Measurements from ENCODE around the gene IL20. TPM values are rescaled to one million over a fixed set of nuclear protein-coding genes. Genes with fewer than 3 reads are reported as not detected.

The IL20 gene
- total and polyA plus RNA-seq, 2 of the 8 experiments (the other 6 are each of a cell fraction or from before 2014, with no cell fraction given), result not detected

DNA sequence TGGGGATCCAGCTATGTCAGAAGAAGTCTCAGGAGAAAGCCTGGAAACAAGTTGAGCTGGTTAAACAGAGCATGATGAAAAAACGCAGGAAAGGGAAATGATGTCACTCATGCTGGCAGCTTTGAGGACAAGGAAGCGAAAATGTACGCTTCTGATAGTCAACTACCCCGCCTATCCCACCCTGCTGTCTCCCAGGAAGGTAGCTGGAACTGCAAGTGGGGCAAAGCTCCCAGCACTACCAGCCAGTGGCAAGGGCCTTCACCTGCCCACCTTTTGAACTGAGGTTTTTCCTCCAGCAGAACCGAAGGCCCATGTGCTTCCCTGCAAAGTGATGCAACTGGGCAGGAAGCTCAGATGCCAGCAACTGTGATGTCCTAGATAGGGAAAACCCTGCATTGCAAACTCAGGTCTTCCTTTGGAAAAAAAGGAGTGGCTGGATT lies 6.3 kb upstream of the IL20 start:
- Histone ChIP-seq H2BK20ac (ENCODE audit: low read length) (no peak overlapping the region), H3K4me1 (replicated peaks in 1 of 4; ENCODE audit: control insufficient read depth in 3 of 4, insufficient read depth in 4 of 4, low read length in 3 of 4) (no peaks in the 10 kb centered on the region), H3K27me3 (replicated peaks in 1 of 4; ENCODE audit: control insufficient read depth in 3 of 4, extremely low read depth in 1 of 4, insufficient read depth in 3 of 4, low read length in 3 of 4) (no peaks in the 10 kb centered on the region), H3K4me3 (ENCODE audit: extremely low read depth in 1 of 4, insufficient read depth in 2 of 4, low read depth in 3 of 4, low read length in 4 of 4) (no peak overlapping the region), H3K23ac (ENCODE audit: insufficient read length) (no peak overlapping the region), H3K36me3 (ENCODE audit: control insufficient read depth in 2 of 4, insufficient read depth in 4 of 4, low read length in 3 of 4) (no peaks in the 10 kb centered on the region), H3K27ac (ENCODE audit: low read depth, low read length) (no peak overlapping the region), H3K79me2 (ENCODE audit: control insufficient read depth in 1 of 2, insufficient read depth in 2 of 2, low read length in 2 of 2) (no peaks in the 10 kb centered on the region), H3K79me1 (ENCODE audit: low read depth, low read length) (no peaks in the 10 kb centered on the region), H2BK120ac (replicated peaks; ENCODE audit: low read depth, low read length) (no peak overlapping the region), H2AFZ (ENCODE audit: low read length) (peak overlapping the region; percentile 73; the same call in 1 of the 2 replicates), H3K4me2 (ENCODE audit: insufficient read depth in 1 of 2, low read depth in 2 of 2, low read length in 2 of 2) (no peak overlapping the region), H4K20me1 (replicated peaks in 1 of 2; ENCODE audit: control insufficient read depth in 1 of 2, insufficient read depth in 2 of 2, low read length in 2 of 2) (no peaks in the 10 kb centered on the region), H4K91ac (replicated peaks; ENCODE audit: insufficient read length, low read length) (no peak overlapping the region), H3K18ac (ENCODE audit: extremely low read depth, low read length) (no peak overlapping the region), H2AK5ac (ENCODE audit: low read depth, low read length) (no peak overlapping the region), H4K8ac (ENCODE audit: extremely low read depth, insufficient read depth, low read length) (no peak overlapping the region; the same call in 1 of the 2 replicates), H3K9me3 (ENCODE audit: insufficient read depth in 2 of 2, low read depth in 1 of 2, low read length in 1 of 2) (no peaks in the 10 kb centered on the region), H3K9ac (replicated peaks in 1 of 4; ENCODE audit: extremely low read depth in 1 of 4, low read depth in 3 of 4, low read length in 3 of 4) (0 out of 7 replicates have a peak overlapping the region, but pooled peaks of 1 of the 4 experiments have one; percentile 10), H2BK12ac (ENCODE audit: low read depth, low read length) (no peak overlapping the region), H3K56ac (replicated peaks; ENCODE audit: insufficient read length, low read depth, low read length) (no peak overlapping the region), H3K14ac (ENCODE audit: insufficient read length) (no peak overlapping the region), H2BK15ac (ENCODE audit: low read length) (no peak overlapping the region), H4K5ac (ENCODE audit: insufficient read length, low read depth, low read length) (no peak overlapping the region), H2BK5ac (ENCODE audit: low read depth, low read length) (no peak overlapping the region), H3K23me2 (ENCODE audit: low read depth, low read length) (no peaks in the 10 kb centered on the region), H3K4ac (replicated peaks; ENCODE audit: insufficient read length, low read depth, low read length) (no peak overlapping the region)
- POLR2A ChIA-PET (ENCODE audit: partially characterized antibody), result no interaction called here
- 88% methylated on average over 4 of the region's 5 CpGs; no CpG with 5 or more reads in 1 of the 2 experiments for WGBS, 2 experiments (ENCODE audit: extremely low coverage in 1 of 2, insufficient coverage in 1 of 2, insufficient read length in 1 of 2, insufficient replicate concordance in 2 of 2, low coverage in 1 of 2, low lambda C conversion rate in 2 of 2, missing lambda C conversion rate in 1 of 2)
- FAIRE-seq (no peak), DNase-seq (ENCODE audit: low read depth in 1 of 2, low spot score in 2 of 2) (no peak)
- CTCF ChIA-PET (ENCODE audit: partially characterized antibody), result interaction anchor here (0.6 to 7.7 kb wide), 14 partner anchors 9 to 153 kb away, joined by 3 to 60 read pairs (median 4); no protein-coding TSS in a partner anchor
- TF ChIP-seq GABPA (IDR thresholded peaks at IDR 0.05; ENCODE audit: borderline replicate concordance, insufficient read depth, low read length), result no peak
- no peak for TF ChIP-seq CREB1 (IDR thresholded peaks at IDR 0.05)
- no peak for TF ChIP-seq RNF2 (IDR thresholded peaks at IDR 0.05; ENCODE audit: borderline replicate concordance, low read depth, low read length, missing control alignments, poor library complexity, severe bottlenecking)
- TF ChIP-seq HDAC6 (IDR thresholded peaks at IDR 0.05; ENCODE audit: low read depth, low read length), result no peak
- TF ChIP-seq POLR2AphosphoS5 (IDR thresholded peaks at IDR 0.05; ENCODE audit: low read depth, low read length), result no peak
- no peak for TF ChIP-seq TAF7 (optimal IDR thresholded peaks at IDR 0.05; ENCODE audit: borderline replicate concordance, low read depth, low read length)
- no peak for TF ChIP-seq ASH2L (IDR thresholded peaks at IDR 0.05; ENCODE audit: low read length)
- TF ChIP-seq, protein P1, sequence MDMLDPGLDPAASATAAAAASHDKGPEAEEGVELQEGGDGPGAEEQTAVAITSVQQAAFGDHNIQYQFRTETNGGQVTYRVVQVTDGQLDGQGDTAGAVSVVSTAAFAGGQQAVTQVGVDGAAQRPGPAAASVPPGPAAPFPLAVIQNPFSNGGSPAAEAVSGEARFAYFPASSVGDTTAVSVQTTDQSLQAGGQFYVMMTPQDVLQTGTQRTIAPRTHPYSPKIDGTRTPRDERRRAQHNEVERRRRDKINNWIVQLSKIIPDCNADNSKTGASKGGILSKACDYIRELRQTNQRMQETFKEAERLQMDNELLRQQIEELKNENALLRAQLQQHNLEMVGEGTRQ (IDR thresholded peaks at IDR 0.05; ENCODE audit: low read length), result no peak
- no peak for TF ChIP-seq PHF8 (conservative IDR thresholded peaks at IDR 0.05; ENCODE audit: low read depth, low read length)
- TF ChIP-seq EP300 (IDR thresholded peaks at IDR 0.05; ENCODE audit: borderline replicate concordance in 1 of 2, low read depth in 2 of 2, low read length in 2 of 2), result no peak
- no peak for TF ChIP-seq RXRA (IDR thresholded peaks at IDR 0.05; ENCODE audit: insufficient read depth, low read depth, low read length)
- no peak for TF ChIP-seq MAFK (IDR thresholded peaks at IDR 0.05; ENCODE audit: low read depth, low read length)
- TF ChIP-seq RFX5 (IDR thresholded peaks at IDR 0.05; ENCODE audit: borderline replicate concordance, low read depth, low read length), result no peak

Measured in H1 (cell line).